ENCODE data around the gene HP1BP3.
"Not testable (repeated sequence)": the region's sequence is repeated elsewhere in the genome, so short reads cannot be mapped to it uniquely, and the experiment has no call there.

Gene HP1BP3, protein sequence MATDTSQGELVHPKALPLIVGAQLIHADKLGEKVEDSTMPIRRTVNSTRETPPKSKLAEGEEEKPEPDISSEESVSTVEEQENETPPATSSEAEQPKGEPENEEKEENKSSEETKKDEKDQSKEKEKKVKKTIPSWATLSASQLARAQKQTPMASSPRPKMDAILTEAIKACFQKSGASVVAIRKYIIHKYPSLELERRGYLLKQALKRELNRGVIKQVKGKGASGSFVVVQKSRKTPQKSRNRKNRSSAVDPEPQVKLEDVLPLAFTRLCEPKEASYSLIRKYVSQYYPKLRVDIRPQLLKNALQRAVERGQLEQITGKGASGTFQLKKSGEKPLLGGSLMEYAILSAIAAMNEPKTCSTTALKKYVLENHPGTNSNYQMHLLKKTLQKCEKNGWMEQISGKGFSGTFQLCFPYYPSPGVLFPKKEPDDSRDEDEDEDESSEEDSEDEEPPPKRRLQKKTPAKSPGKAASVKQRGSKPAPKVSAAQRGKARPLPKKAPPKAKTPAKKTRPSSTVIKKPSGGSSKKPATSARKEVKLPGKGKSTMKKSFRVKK

DNA sequence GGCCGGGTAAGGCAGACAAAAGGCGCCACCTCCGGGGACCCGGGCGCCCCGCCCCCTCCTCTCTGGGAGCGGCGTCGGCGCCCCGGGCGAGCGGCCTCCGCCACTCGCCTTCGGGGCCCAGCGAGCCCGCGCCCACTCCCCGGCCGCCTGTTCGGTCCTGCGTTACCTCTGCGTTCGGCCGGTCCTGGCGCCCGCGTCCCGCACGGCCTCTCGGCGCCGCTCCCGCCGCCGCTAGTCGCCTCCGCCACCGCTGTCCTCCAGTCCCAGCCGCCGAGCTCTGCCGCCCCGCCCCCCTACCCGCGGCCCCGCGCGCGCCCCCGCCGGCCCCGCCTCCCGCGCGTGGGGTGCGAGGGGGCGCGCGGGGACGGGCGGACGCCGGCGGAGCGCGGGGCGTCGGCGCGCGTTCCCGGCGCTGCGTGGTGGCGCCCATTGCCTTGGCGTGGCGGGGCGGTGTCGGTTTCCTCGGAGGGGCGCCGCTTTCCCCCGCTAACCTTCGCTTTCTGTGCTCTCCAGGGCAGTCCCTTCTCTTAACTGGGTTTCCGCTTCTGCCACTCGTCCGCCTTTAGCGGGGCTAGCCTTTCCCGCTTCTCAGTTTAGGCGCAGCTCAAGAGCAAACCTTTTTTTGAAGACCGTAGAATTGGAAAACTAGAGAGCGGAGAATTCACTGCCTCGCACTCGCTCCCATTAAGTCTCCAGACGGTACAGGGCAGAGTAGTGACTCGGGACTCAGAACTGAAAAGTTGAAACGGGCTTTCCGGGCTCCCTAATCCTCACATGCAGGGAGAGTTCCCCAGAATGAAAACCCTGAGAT, at the start of gene HP1BP3:
Gene HP1BP3, minus strand, starts transcription at position 279 of the 811 bp plus-strand sequence. CDS start 6,867 bp downstream, outside the sequence.
- peak; percentile 90 for DNase-seq

DNA sequence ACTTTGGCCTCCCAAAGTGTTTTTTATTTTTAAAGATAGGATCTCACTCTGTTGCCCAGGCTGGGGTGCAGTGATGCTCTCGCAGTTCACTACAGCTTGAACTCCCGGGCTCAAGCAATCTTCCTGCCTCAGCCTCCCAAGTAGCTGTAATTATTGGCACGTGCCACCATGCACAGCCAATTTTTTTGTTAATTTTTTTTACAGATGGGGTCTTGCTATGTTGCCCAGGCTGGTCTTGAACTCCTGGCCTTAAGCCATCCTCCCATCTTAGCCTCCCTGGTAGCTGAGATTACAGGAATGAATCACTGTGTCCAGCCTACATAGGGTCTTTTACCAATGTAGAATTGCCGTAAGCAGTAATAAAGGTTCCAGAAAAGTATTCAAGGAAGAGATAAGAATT, 49.1 kb upstream of the HP1BP3 start:
- no peak for DNase-seq

DNA sequence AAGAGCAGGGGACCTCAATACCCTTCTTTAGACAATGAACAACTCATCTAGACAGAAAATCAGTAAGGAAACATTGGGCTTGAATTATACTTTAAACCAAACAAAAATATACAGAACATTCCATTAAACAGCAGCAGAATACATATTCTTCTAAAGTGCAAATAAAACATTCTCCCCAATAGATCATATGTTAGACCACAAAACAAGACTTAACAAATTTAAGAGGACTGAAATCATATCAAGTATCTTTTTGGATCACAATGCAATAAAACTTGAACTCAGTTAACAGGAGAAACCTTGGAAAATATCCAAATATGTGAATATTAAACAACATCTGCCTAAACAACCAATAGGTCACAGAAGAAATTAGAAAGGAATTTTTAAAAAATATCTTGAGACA, 47.7 kb upstream of the HP1BP3 start:
- no peak for DNase-seq

DNA sequence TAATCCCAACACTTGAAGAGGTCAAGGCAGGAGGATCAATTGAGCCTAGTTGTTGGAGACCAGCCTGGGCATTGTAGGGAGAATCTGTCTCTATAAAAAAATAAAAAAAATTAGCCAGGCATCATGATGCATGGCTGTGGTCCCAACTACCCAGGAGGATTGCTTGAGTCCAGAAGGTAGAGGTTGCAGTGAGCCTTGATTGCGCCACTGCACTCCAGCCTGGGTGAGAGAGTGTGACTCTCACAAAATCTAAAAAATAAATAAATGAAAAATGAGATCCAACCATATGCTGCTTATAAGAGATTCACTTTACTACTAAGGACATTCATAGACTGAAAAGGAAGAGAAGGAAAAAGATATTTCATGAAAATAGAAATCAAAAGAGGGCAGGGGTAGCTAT, 47.1 kb upstream of the HP1BP3 start:
- no peak for DNase-seq

DNA sequence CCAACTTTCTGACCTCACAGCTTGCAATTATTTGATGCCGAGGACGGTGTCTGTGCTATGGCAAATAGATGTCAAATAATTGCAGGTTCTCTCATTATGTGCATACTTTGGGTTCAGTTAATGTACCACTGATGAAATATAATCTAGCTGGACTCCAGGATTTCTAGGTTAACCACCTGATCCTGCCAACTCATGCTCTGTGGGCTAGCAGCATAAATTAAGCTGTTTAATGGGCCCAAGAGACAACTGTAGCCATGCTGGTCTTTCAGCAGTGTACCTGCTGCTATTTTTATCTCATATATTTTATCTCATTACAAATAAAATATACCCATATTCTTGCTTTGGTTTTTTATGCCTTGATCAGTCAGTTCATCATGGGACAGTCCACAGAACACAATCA, 43.3 kb upstream of the HP1BP3 start:
- DNase-seq: no peak

- DNase-seq: no peak
These were observed 42.8 kb upstream of the HP1BP3 start for GRCh38 chr1:20829946-20830345.

- DNase-seq: no peak
These were observed 42.4 kb upstream of the HP1BP3 start for GRCh38 chr1:20829531-20829930.

DNA sequence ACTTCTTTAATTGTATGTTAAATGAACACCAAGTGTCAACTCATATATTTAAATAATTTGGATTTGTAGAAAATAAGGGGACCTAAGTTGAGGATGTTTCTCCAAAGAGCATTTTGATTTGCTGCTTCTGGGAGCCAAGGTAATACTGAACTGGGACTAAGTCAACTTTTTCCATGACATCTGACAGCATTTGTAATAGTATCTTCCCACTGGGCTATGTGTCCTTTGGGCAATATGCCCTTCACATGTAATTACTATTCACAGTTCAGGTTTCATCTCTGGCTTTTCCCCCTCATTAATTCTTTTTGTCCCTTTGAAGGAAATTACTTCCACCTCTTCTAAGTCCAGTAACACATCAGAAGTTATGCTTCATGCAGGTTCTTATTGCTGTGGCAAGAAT, 36.7 kb upstream of the HP1BP3 start:
- DNase-seq: no peak

GRCh38 chr1:20821466-20821865, 34.4 kb upstream of the HP1BP3 start:
- DNase-seq: no peak

- no peak for DNase-seq
These were observed 32.7 kb upstream of the HP1BP3 start for GRCh38 chr1:20819818-20820217.

GRCh38 chr1:20814534-20814871, 27.4 kb upstream of the HP1BP3 start:
- no peak for DNase-seq

DNA sequence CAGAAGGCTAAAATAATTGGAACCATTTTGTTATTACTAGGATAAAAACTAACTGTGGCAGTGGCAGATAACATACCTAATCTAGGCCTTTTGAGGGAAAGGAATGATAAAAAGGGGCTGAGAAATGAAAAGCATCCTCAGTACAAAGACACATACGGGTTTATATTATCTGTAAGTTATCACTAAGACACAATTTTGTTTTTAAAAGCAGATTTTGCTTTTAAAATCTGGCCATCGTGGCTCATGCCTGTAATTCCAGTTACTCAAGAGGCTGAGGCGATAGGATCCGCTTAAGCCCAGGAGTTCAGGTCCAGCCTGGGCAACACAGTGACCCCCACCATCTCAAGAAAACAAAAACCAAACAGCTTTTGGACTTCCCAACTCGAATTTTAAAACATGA, 24.8 kb upstream of the HP1BP3 start:
- DNase-seq: no peak

- no peak for DNase-seq
These were observed 6.1 kb upstream of the HP1BP3 start for GRCh38 chr1:20793236-20793635.

GRCh38 chr1:20792196-20792595, 5.1 kb upstream of the HP1BP3 start:
- DNase-seq: no peak

DNA sequence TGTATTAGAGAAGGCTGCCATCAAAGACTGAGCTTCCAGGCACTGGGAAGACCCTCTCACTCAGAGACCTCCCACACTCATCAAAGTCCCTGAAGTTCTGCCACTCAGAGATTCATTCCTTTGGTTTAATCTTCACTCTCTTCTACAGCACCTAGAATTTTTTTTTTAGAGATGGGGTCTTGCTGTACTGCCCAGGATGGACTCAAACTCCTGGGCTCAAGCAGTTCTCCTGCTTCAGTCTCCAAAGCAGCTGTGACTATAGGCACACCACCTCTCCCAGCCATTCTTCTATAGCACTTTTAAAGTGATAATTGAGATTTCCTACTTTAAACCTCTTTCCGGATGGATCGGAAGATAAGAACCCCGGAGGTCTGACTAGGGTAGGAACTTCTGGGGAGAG, 3.7 kb upstream of the HP1BP3 start:
- no peak for DNase-seq

DNA sequence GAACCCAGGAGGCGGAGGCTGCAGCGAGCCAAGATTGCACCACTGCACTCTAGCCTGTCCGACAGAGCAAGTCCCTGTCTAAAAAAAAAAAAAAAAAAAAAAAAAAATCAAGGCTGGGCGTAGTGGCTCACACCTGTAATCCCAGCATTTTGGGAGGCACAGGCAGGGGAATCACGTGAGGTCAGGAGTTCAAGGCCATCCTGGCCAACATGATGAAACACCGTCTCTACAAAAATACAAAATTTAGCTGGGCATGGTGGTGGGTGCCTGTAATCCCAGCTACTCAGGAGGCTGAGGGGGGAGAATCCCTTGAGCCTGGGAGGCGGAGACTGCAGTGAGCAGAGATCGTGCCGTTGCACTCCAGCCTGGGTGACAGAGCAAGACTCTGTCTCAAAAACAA, 2.5 kb upstream of the HP1BP3 start:
- DNase-seq: not testable (repeated sequence)

GRCh38 chr1:20787840-20788795, 1.0 kb upstream of the HP1BP3 start:
- no peak for DNase-seq

- peak; percentile 98 for DNase-seq
These were observed 666 bp downstream of the HP1BP3 start for GRCh38 chr1:20786253-20787028.

DNA sequence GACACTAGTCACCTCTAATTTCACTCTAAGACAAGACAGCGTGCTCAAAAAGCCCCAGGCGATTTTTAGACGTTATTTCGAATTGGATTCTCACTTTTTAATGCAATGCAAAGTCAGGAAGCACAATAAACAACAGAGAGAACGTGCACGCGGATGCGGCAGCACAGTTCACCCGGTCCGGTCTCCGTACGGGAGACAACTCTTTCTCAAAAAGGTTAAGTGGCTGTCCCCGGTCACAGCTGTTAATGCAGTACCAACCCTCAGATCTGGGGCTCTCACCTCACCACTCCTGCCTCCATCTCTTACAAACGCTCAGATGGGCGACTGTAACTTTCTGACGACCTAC, 1.2 kb downstream of the HP1BP3 start:
- no peak for DNase-seq

- no peak for DNase-seq
These were observed 11.4 kb downstream of the HP1BP3 start for GRCh38 chr1:20775700-20776099.

- no peak for DNase-seq
These were observed 15.3 kb downstream of the HP1BP3 start for GRCh38 chr1:20771780-20772179.

Measured in activated CD8-positive, alpha-beta memory T cell treated with anti-CD3 and anti-CD28 coated beads, Interleukin-2, amount 50 U/mL, for 48 hours (primary cell).